GM19467 (cell line): ENCODE results near the gene SMURF1.

Experiments used
- ATAC-seq: cut with Tn5 transposase; IDR thresholded peaks from one replicate; pipeline ENCODE4 v1.9.1; 2021; ENCODE audit warnings: mild to moderate bottlenecking, moderate library complexity; ENCODE audit not compliant: unreplicated experiment

The SMURF1 gene

GRCh38 chr7:99141841-99142726 is 1.8 kb downstream of the SMURF1 start:
- ATAC-seq: no peak

- no peak for ATAC-seq
These were observed 2.6 kb downstream of the SMURF1 start for GRCh38 chr7:99141334-99141733.

- no peak for ATAC-seq
These were observed 3.1 kb downstream of the SMURF1 start for GRCh38 chr7:99140813-99141212.

- ATAC-seq: no peak
These were observed 4.9 kb downstream of the SMURF1 start for GRCh38 chr7:99139036-99139435.

- ATAC-seq: no peak
These were observed 6.3 kb downstream of the SMURF1 start for GRCh38 chr7:99137411-99138180.

- no peak for ATAC-seq
These were observed 8.0 kb downstream of the SMURF1 start for GRCh38 chr7:99135938-99136337.

- ATAC-seq: no peak
These were observed 9.9 kb downstream of the SMURF1 start for GRCh38 chr7:99133766-99134564.

- no peak for ATAC-seq
These were observed 11.2 kb downstream of the SMURF1 start for GRCh38 chr7:99132595-99133321.

GRCh38 chr7:99131290-99131689 is 12.6 kb downstream of the SMURF1 start:
- ATAC-seq: no peak

GRCh38 chr7:99129536-99129935 is 14.4 kb downstream of the SMURF1 start:
- no peak for ATAC-seq

- ATAC-seq: no peak
These were observed 14.9 kb downstream of the SMURF1 start for GRCh38 chr7:99129001-99129400.

GRCh38 chr7:99128076-99128950 is 15.6 kb downstream of the SMURF1 start:
- ATAC-seq: no peak

- ATAC-seq: no peak
These were observed 16.3 kb downstream of the SMURF1 start for GRCh38 chr7:99127636-99128035.

GRCh38 chr7:99126921-99127553 is 16.9 kb downstream of the SMURF1 start:
- no peak for ATAC-seq

- no peak for ATAC-seq
These were observed 18.4 kb downstream of the SMURF1 start for GRCh38 chr7:99125505-99125865.

- no peak for ATAC-seq
These were observed 19.0 kb downstream of the SMURF1 start for GRCh38 chr7:99124751-99125504.

GRCh38 chr7:99124236-99124635 is 19.7 kb downstream of the SMURF1 start:
- ATAC-seq: no peak

GRCh38 chr7:99123571-99124033 is 20.3 kb downstream of the SMURF1 start:
- no peak for ATAC-seq
